Skeletal muscle tissue (tissue), 4 donors: Measurements from ENCODE around the gene ABI3BP. TPM values are rescaled to one million over a fixed set of nuclear protein-coding genes. Genes with fewer than 3 reads are reported as not detected.

ENCODE experiments used
- H3K27ac ChIP-seq: one replicate; pipeline ENCODE4 v1.7.0; 2013; ENCODE audit warnings: mild to moderate bottlenecking, low read depth, low read length, inconsistent platforms
- H3K27me3 ChIP-seq, 3 donors: one replicate each; pipeline ENCODE4 v1.7.0; 2013; ENCODE audit warnings: low read length in 3 of 3; ENCODE audit not compliant: control insufficient read depth in 3 of 3, insufficient read depth in 3 of 3
- H3K36me3 ChIP-seq, 3 donors: one replicate each; pipeline ENCODE4 v1.7.0; 2013; ENCODE audit warnings: low read length in 3 of 3; ENCODE audit not compliant: control insufficient read depth in 3 of 3, insufficient read depth in 3 of 3
- H3K4me1 ChIP-seq, 3 donors: one replicate each; pipeline ENCODE4 v1.7.0; 2013; ENCODE audit warnings: low read length in 3 of 3, mild to moderate bottlenecking in 3 of 3; ENCODE audit not compliant: control insufficient read depth in 3 of 3, insufficient read depth in 3 of 3
- H3K4me3 ChIP-seq, 3 donors: one replicate each; pipeline ENCODE4 v1.7.0; 2013; ENCODE audit warnings: low read length in 3 of 3
- H3K9ac ChIP-seq, 3 donors: one replicate each; pipeline ENCODE4 v1.7.0; 2013; ENCODE audit warnings: low read length in 3 of 3, mild to moderate bottlenecking in 3 of 3, moderate library complexity in 2 of 3, low read depth in 1 of 3
- H3K9me3 ChIP-seq, 3 donors: one replicate each; pipeline ENCODE4 v1.7.0; 2013; ENCODE audit warnings: low read length in 3 of 3; ENCODE audit not compliant: control insufficient read depth in 3 of 3
- total RNA-seq: library from RNA; depleted of rRNA; stranded (reverse); fragments of >200 nt; gene quantifications from one replicate; pipeline ENCODE4 v1.2.3, GENCODE V29; 2014
- donor health status: Osteomylitis.

The ABI3BP gene
- total RNA-seq, 1 donor from 2014 or later = 63.2 TPM

- H3K27ac ChIP-seq = no peak overlapping the region
- no peak overlapping the region for H3K9ac ChIP-seq
- no peaks in the 10 kb centered on the region for H3K36me3 ChIP-seq
- no peaks in the 10 kb centered on the region for H3K4me1 ChIP-seq
- H3K4me3 ChIP-seq = no peak overlapping the region
- H3K27me3 ChIP-seq = no peaks in the 10 kb centered on the region
- H3K9me3 ChIP-seq = no peaks in the 10 kb centered on the region
Observed at GRCh38 chr3:100915706-100916495, 77.3 kb downstream of the ABI3BP start.

GRCh38 chr3:100913870-100914648, 79.2 kb downstream of the ABI3BP start:
- no peaks in the 10 kb centered on the region for H3K27me3 ChIP-seq
- H3K36me3 ChIP-seq = no peaks in the 10 kb centered on the region
- H3K27ac ChIP-seq = no peak overlapping the region
- H3K4me3 ChIP-seq = no peak overlapping the region
- H3K9me3 ChIP-seq = no peaks in the 10 kb centered on the region
- no peak overlapping the region for H3K9ac ChIP-seq
- no peaks in the 10 kb centered on the region for H3K4me1 ChIP-seq

GRCh38 chr3:100912976-100913545, 80.2 kb downstream of the ABI3BP start:
- no peaks in the 10 kb centered on the region for H3K4me1 ChIP-seq
- H3K27ac ChIP-seq = no peak overlapping the region
- no peaks in the 10 kb centered on the region for H3K9me3 ChIP-seq
- H3K4me3 ChIP-seq = no peak overlapping the region
- H3K27me3 ChIP-seq = no peaks in the 10 kb centered on the region
- no peak overlapping the region for H3K9ac ChIP-seq
- no peaks in the 10 kb centered on the region for H3K36me3 ChIP-seq

DNA sequence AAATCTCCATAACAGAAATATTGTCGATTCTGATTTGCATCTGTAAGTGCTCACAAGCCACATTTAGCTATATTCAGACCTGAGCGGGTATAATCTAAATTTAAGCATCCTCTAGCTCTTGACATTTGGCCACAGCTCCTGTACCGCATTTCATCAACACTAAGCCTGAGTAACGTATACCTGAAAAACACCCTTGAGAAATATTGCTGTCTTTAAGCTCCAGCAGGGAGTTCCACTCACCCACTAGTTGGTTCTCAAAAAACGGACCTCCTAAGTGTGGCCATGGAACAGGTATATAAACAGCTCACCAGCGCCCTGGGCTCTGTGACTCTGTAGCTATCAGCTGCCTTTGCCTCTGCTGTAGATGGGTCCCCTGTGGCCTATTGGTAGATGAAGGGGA, 80.7 kb downstream of the ABI3BP start:
- no peak overlapping the region for H3K27ac ChIP-seq
- no peaks in the 10 kb centered on the region for H3K4me1 ChIP-seq
- H3K36me3 ChIP-seq = no peaks in the 10 kb centered on the region
- no peaks in the 10 kb centered on the region for H3K27me3 ChIP-seq
- no peaks in the 10 kb centered on the region for H3K9me3 ChIP-seq
- H3K4me3 ChIP-seq = no peak overlapping the region
- no peak overlapping the region for H3K9ac ChIP-seq

DNA sequence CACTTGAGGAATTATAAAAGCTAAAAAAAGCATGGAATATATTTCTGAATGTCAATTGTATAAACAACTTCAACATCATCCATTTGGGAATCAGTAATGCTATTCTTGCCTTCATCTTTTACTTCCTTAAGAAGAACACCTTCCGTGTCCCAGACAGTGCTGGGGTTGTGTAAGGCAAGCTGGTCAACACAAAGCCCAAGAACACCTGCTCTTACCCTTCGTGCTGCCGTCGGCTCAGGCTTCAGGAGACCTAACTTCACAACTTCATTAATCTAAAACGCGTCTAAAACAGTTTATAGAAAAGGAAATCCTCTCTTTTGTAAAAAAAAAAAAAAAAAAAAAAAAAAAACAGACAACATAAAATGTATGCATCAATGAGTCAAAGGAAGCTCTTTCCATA, 81.3 kb downstream of the ABI3BP start:
- Histone ChIP-seq H3K27me3 (no peaks in the 10 kb centered on the region), H3K9ac (no peak overlapping the region), H3K9me3 (no peaks in the 10 kb centered on the region), H3K4me3 (no peak overlapping the region), H3K27ac (no peak overlapping the region), H3K36me3 (no peaks in the 10 kb centered on the region), H3K4me1 (no peaks in the 10 kb centered on the region)

DNA sequence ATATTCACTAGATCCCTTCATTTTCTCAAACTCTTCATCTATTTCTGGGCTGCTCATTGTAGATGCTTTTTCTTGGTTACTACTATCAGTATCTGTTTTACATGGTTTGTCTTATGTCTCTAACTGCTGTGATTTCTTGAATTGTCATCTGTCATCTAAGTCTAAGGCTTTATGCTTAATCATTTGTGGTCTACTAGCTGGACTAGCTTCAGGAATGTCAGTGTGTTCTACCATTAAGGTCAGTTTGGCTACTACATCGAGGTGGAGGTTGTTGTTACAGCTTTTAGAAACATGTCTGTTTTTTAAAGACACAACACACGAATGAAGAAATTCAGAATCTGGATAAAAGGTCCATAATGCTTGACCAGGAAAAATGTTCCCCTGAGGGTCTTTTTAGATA, 82.2 kb downstream of the ABI3BP start:
- Histone ChIP-seq H3K27ac (no peak overlapping the region), H3K4me1 (no peaks in the 10 kb centered on the region), H3K4me3 (no peak overlapping the region), H3K27me3 (no peaks in the 10 kb centered on the region), H3K9ac (no peak overlapping the region), H3K36me3 (no peaks in the 10 kb centered on the region), H3K9me3 (no peaks in the 10 kb centered on the region)

DNA sequence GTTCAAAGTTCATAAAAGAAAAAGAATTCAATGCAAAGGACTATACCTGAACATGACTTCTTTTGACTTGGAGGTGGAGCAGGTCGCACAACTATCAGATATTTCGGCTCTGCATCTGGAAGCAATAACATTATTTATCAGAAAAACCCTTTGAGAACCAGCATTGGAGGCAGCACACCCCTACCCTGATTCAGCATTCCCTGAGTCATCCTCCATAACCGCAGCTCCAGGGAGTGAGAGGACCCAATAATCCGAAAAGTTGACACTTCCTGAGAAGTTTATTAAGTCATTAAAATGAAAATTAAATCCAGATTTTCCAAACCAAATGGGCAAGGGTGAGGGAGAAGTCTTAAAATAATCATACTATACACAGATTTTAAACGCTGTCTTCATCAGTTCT, 90.6 kb downstream of the ABI3BP start:
- Histone ChIP-seq H3K27me3 (no peaks in the 10 kb centered on the region), H3K9ac (no peak overlapping the region), H3K9me3 (no peaks in the 10 kb centered on the region), H3K4me1 (peaks cover 0 to 3% (median 0%) of the 10 kb centered on the region in 3 donors), H3K4me3 (no peak overlapping the region), H3K36me3 (no peaks in the 10 kb centered on the region), H3K27ac (no peak overlapping the region)

- no peak overlapping the region for H3K4me3 ChIP-seq
- no peak overlapping the region for H3K27ac ChIP-seq
- no peaks in the 10 kb centered on the region for H3K36me3 ChIP-seq
- H3K9me3 ChIP-seq = no peaks in the 10 kb centered on the region
- peaks cover 0 to 3% (median 0%) of the 10 kb centered on the region in 3 donors for H3K4me1 ChIP-seq
- H3K27me3 ChIP-seq = no peaks in the 10 kb centered on the region
- H3K9ac ChIP-seq = no peak overlapping the region
Observed at GRCh38 chr3:100900671-100901335, 92.4 kb downstream of the ABI3BP start.

GRCh38 chr3:100899440-100900091, 93.7 kb downstream of the ABI3BP start:
- Histone ChIP-seq H3K9ac (no peak overlapping the region), H3K9me3 (no peaks in the 10 kb centered on the region), H3K4me1 (peaks cover 0 to 3% (median 0%) of the 10 kb centered on the region in 3 donors), H3K36me3 (no peaks in the 10 kb centered on the region), H3K4me3 (no peak overlapping the region), H3K27ac (no peak overlapping the region), H3K27me3 (no peaks in the 10 kb centered on the region)
